ENCODE results near the gene SHCBP1L.

Gene SHCBP1L

GRCh38 chr1:182971219-182971618 lies 18.3 kb upstream of the SHCBP1L start:
- Histone ChIP-seq H3K27ac (ENCODE audit: low read length, poor library complexity, severe bottlenecking) (no peak overlapping the region), H3K4me3 (ENCODE audit: insufficient read depth in 1 of 2, low read depth in 1 of 2, low read length in 2 of 2) (no peak overlapping the region), H2BK12ac (ENCODE audit: low read length in 2 of 2) (no peak overlapping the region), H2BK15ac (ENCODE audit: low read depth, poor library complexity, severe bottlenecking) (no peak overlapping the region), H4K91ac (ENCODE audit: low read length) (no peak overlapping the region), H2BK120ac (ENCODE audit: low read depth, low read length) (no peak overlapping the region), H3K23ac (ENCODE audit: low read length in 2 of 2) (no peak overlapping the region), H2AK5ac (ENCODE audit: low read length, severe bottlenecking) (no peak overlapping the region), H3K36me3 (ENCODE audit: control insufficient read depth in 1 of 2, insufficient read depth in 2 of 2, low read depth in 1 of 2, low read length in 2 of 2) (no peaks in the 10 kb centered on the region), H4K8ac (ENCODE audit: low read length) (no peak overlapping the region), H3K27me3 (ENCODE audit: control insufficient read depth in 1 of 2, insufficient read depth in 1 of 2, low read length in 2 of 2) (no peaks in the 10 kb centered on the region), H3K14ac (ENCODE audit: low read length in 2 of 2) (no peak overlapping the region), H3K79me1 (replicated peaks; ENCODE audit: low read length, poor library complexity, severe bottlenecking) (no peaks in the 10 kb centered on the region), H3K4ac (ENCODE audit: low read depth in 1 of 2, low read length in 2 of 2) (no peak overlapping the region), H3K4me2 (ENCODE audit: low read length, poor library complexity, severe bottlenecking) (no peak overlapping the region), H2AFZ (ENCODE audit: low read depth, low read length) (no peak overlapping the region), H3K4me1 (ENCODE audit: control insufficient read depth, insufficient read depth, low read depth, low read length) (no peaks in the 10 kb centered on the region), H3K9ac (ENCODE audit: low read length) (no peak overlapping the region), H2BK5ac (ENCODE audit: low read depth, low read length, poor library complexity, severe bottlenecking) (no peak overlapping the region), H3K9me3 (ENCODE audit: control insufficient read depth, low read length) (no peaks in the 10 kb centered on the region), H3K18ac (ENCODE audit: low read depth in 1 of 2, low read length in 2 of 2) (no peak overlapping the region)
- no peak for DNase-seq
- 100% methylated on average over 1 of the region's 1 CpG for WGBS

DNA sequence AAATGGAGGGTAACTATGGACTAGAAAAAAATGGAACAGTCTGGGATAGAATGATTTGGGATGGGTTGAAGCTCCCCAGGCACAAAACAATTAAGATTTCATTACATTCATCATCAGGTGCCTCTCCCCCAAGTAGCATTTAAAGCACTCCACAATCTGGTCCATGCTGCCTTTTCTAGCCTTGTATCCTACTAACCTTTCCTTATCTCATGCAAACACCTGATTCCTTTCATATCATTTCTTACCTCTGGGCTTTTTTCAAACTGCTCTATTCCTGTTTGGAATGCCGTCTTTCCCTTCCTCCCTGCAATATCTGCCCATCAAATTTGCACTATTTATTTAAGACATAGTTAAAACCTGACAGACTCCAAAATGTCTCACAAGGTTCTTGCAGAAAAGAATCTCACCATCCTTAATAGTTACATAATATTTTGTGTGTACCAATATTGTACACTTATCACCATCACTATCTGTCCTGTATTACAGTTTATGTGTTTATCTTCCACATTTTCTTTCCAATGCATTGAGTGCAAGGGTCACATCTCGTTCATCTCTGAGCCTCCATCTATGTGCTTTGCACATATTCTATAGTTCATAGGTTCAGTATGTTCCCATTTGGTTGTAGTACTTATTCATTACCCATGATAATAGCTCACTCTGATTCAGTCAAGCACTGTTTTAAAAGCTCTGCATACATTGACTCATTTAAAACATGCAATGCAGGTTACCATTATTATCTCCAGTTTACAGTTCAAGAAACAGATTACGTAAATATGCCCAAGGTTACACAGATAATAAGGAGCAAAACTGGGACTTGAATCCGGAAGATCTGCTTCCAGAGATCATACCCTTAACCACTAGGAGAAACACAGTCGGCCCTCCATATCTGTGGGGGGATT lies 16.1 kb upstream of the SHCBP1L start:
- DNase-seq: no peak
- Histone ChIP-seq H2BK5ac (ENCODE audit: low read depth, low read length, poor library complexity, severe bottlenecking) (no peak overlapping the region), H2BK12ac (ENCODE audit: low read length in 2 of 2) (no peak overlapping the region), H3K9ac (ENCODE audit: low read length) (no peak overlapping the region), H4K8ac (ENCODE audit: low read length) (no peak overlapping the region), H3K4me3 (ENCODE audit: insufficient read depth in 1 of 2, low read depth in 1 of 2, low read length in 2 of 2) (no peak overlapping the region), H3K27me3 (ENCODE audit: control insufficient read depth in 1 of 2, insufficient read depth in 1 of 2, low read length in 2 of 2) (no peaks in the 10 kb centered on the region), H2AK5ac (ENCODE audit: low read length, severe bottlenecking) (no peak overlapping the region), H2AFZ (ENCODE audit: low read depth, low read length) (no peak overlapping the region), H3K9me3 (ENCODE audit: control insufficient read depth, low read length) (no peaks in the 10 kb centered on the region), H4K91ac (ENCODE audit: low read length) (no peak overlapping the region), H3K4me1 (ENCODE audit: control insufficient read depth, insufficient read depth, low read depth, low read length) (no peaks in the 10 kb centered on the region), H3K23ac (ENCODE audit: low read length in 2 of 2) (no peak overlapping the region), H3K79me1 (replicated peaks; ENCODE audit: low read length, poor library complexity, severe bottlenecking) (no peaks in the 10 kb centered on the region), H3K18ac (ENCODE audit: low read depth in 1 of 2, low read length in 2 of 2) (no peak overlapping the region), H3K4me2 (ENCODE audit: low read length, poor library complexity, severe bottlenecking) (no peak overlapping the region), H3K14ac (ENCODE audit: low read length in 2 of 2) (no peak overlapping the region), H2BK120ac (ENCODE audit: low read depth, low read length) (no peak overlapping the region), H2BK15ac (ENCODE audit: low read depth, poor library complexity, severe bottlenecking) (no peak overlapping the region), H3K36me3 (ENCODE audit: control insufficient read depth in 1 of 2, insufficient read depth in 2 of 2, low read depth in 1 of 2, low read length in 2 of 2) (no peaks in the 10 kb centered on the region), H3K27ac (ENCODE audit: low read length, poor library complexity, severe bottlenecking) (no peak overlapping the region), H3K4ac (ENCODE audit: low read depth in 1 of 2, low read length in 2 of 2) (no peak overlapping the region)
- WGBS: 86% methylated on average over 5 of the region's 5 CpGs

- Histone ChIP-seq H2AFZ (ENCODE audit: low read depth, low read length) (no peak overlapping the region), H3K4me2 (ENCODE audit: low read length, poor library complexity, severe bottlenecking) (no peak overlapping the region), H2BK15ac (ENCODE audit: low read depth, poor library complexity, severe bottlenecking) (no peak overlapping the region), H3K36me3 (ENCODE audit: control insufficient read depth in 1 of 2, insufficient read depth in 2 of 2, low read depth in 1 of 2, low read length in 2 of 2) (no peaks in the 10 kb centered on the region), H2BK120ac (ENCODE audit: low read depth, low read length) (no peak overlapping the region), H3K27ac (ENCODE audit: low read length, poor library complexity, severe bottlenecking) (no peak overlapping the region), H3K9me3 (ENCODE audit: control insufficient read depth, low read length) (no peaks in the 10 kb centered on the region), H3K27me3 (ENCODE audit: control insufficient read depth in 1 of 2, insufficient read depth in 1 of 2, low read length in 2 of 2) (no peaks in the 10 kb centered on the region), H2BK5ac (ENCODE audit: low read depth, low read length, poor library complexity, severe bottlenecking) (no peak overlapping the region), H3K4me1 (ENCODE audit: control insufficient read depth, insufficient read depth, low read depth, low read length) (no peaks in the 10 kb centered on the region), H3K18ac (ENCODE audit: low read depth in 1 of 2, low read length in 2 of 2) (no peak overlapping the region), H3K9ac (ENCODE audit: low read length) (no peak overlapping the region), H3K4ac (ENCODE audit: low read depth in 1 of 2, low read length in 2 of 2) (no peak overlapping the region), H2AK5ac (ENCODE audit: low read length, severe bottlenecking) (no peak overlapping the region), H4K91ac (ENCODE audit: low read length) (no peak overlapping the region), H2BK12ac (ENCODE audit: low read length in 2 of 2) (no peak overlapping the region), H3K23ac (ENCODE audit: low read length in 2 of 2) (no peak overlapping the region), H4K8ac (ENCODE audit: low read length) (no peak overlapping the region), H3K79me1 (replicated peaks; ENCODE audit: low read length, poor library complexity, severe bottlenecking) (no peaks in the 10 kb centered on the region), H3K4me3 (ENCODE audit: insufficient read depth in 1 of 2, low read depth in 1 of 2, low read length in 2 of 2) (no peak overlapping the region), H3K14ac (ENCODE audit: low read length in 2 of 2) (no peak overlapping the region)
- no peak for DNase-seq
- WGBS: 92% methylated on average over 3 of the region's 4 CpGs
Measured at GRCh38 chr1:182968151-182968741, 15.3 kb upstream of the SHCBP1L start.

DNA sequence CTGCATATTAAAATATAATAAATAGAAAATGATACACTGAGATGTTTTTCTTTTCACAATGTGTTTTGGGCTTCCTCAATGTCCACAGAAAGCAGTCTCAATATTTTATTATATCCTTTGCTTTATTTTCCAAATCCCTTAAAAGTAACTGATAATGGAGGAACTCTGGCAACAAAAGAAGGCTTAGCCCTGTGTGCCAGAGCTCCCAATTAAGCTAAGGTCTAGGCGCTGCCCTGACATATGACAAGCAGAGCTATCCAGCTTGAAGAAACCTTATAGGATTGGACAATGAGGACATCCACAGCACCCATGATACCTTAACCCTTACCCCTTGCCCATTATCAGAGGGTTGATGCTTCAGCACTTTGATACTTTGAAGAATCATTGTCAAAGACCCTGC lies 12.9 kb upstream of the SHCBP1L start:
- no peak overlapping the region for H4K91ac ChIP-seq (ENCODE audit: low read length)
- H3K27ac ChIP-seq (ENCODE audit: low read length, poor library complexity, severe bottlenecking): no peak overlapping the region
- no peak overlapping the region for H3K18ac ChIP-seq (ENCODE audit: low read depth in 1 of 2, low read length in 2 of 2)
- no peak overlapping the region for H2BK5ac ChIP-seq (ENCODE audit: low read depth, low read length, poor library complexity, severe bottlenecking)
- H3K27me3 ChIP-seq (ENCODE audit: control insufficient read depth in 1 of 2, insufficient read depth in 1 of 2, low read length in 2 of 2): no peaks in the 10 kb centered on the region
- H3K4me3 ChIP-seq (ENCODE audit: insufficient read depth in 1 of 2, low read depth in 1 of 2, low read length in 2 of 2): no peak overlapping the region
- 100% methylated on average over 1 of the region's 1 CpG for WGBS
- H3K9ac ChIP-seq (ENCODE audit: low read length): no peak overlapping the region
- no peak overlapping the region for H2AK5ac ChIP-seq (ENCODE audit: low read length, severe bottlenecking)
- no peak overlapping the region for H3K14ac ChIP-seq (ENCODE audit: low read length in 2 of 2)
- H2BK15ac ChIP-seq (ENCODE audit: low read depth, poor library complexity, severe bottlenecking): no peak overlapping the region
- no peak overlapping the region for H3K4me2 ChIP-seq (ENCODE audit: low read length, poor library complexity, severe bottlenecking)
- no peaks in the 10 kb centered on the region for H3K79me1 ChIP-seq (replicated peaks; ENCODE audit: low read length, poor library complexity, severe bottlenecking)
- no peaks in the 10 kb centered on the region for H3K4me1 ChIP-seq (ENCODE audit: control insufficient read depth, insufficient read depth, low read depth, low read length)
- no peak overlapping the region for H2BK120ac ChIP-seq (ENCODE audit: low read depth, low read length)
- no peaks in the 10 kb centered on the region for H3K36me3 ChIP-seq (ENCODE audit: control insufficient read depth in 1 of 2, insufficient read depth in 2 of 2, low read depth in 1 of 2, low read length in 2 of 2)
- DNase-seq: no peak
- no peak overlapping the region for H2BK12ac ChIP-seq (ENCODE audit: low read length in 2 of 2)
- no peak overlapping the region for H4K8ac ChIP-seq (ENCODE audit: low read length)
- no peak overlapping the region for H3K23ac ChIP-seq (ENCODE audit: low read length in 2 of 2)
- H2AFZ ChIP-seq (ENCODE audit: low read depth, low read length): no peak overlapping the region
- H3K4ac ChIP-seq (ENCODE audit: low read depth in 1 of 2, low read length in 2 of 2): no peak overlapping the region
- H3K9me3 ChIP-seq (ENCODE audit: control insufficient read depth, low read length): no peaks in the 10 kb centered on the region
